SK-N-SH treated with all-trans-retinoic acid at 6 μM for 48 hours (cell line): ENCODE results near the gene MOCS3.

Source experiments
- ATAC-seq: fragments of 200-7000 bp; cut with Tn5 transposase; 3 replicates; pipeline ENCODE4 v1.9.1; 2020; ENCODE audit warnings: mild to moderate bottlenecking, moderate library complexity
- ARNTL ChIP-seq: fragments of 450-650 bp; formaldehyde crosslinking; IDR thresholded peaks from 2 replicates; pipeline ENCODE4 v1.5.0; 2020; ENCODE audit warnings: low read depth, mild to moderate bottlenecking, moderate library complexity, borderline replicate concordance
- BACH2 ChIP-seq: fragments of 250-450 bp; sonication (Bioruptor Pico); IDR thresholded peaks from 2 replicates; pipeline ENCODE4 v1.9.0; 2021; ENCODE audit warnings: mild to moderate bottlenecking, borderline replicate concordance
- CSRNP3 ChIP-seq: fragments of 250-450 bp; sonication (Bioruptor Pico); IDR thresholded peaks from 2 replicates; pipeline ENCODE4 v1.5.1; 2021; ENCODE audit warnings: mild to moderate bottlenecking, moderate library complexity
- ESRRG ChIP-seq: fragments of 250-450 bp; sonication (Bioruptor Pico); IDR thresholded peaks from 2 replicates; pipeline ENCODE4 v1.6.1; 2021; ENCODE audit warnings: mild to moderate bottlenecking
- GLIS3 ChIP-seq: fragments of 250-450 bp; sonication (Bioruptor Pico); IDR thresholded peaks from 2 replicates; pipeline ENCODE4 v1.5.0; 2020; ENCODE audit warnings: mild to moderate bottlenecking, moderate library complexity
- ISL1 ChIP-seq: fragments of 250-450 bp; sonication (Bioruptor Pico); IDR thresholded peaks from 2 replicates; pipeline ENCODE4 v2.1.2; 2022; ENCODE audit warnings: mild to moderate bottlenecking, moderate library complexity
- PPARA ChIP-seq: fragments of 250-450 bp; sonication (Bioruptor Pico); IDR thresholded peaks from 2 replicates; pipeline ENCODE4 v1.5.0; 2020; ENCODE audit warnings: mild to moderate bottlenecking, borderline replicate concordance
- SNAI2 ChIP-seq: fragments of 250-450 bp; sonication (Bioruptor Pico); IDR thresholded peaks from 2 replicates; pipeline ENCODE4 v1.5.0; 2020; ENCODE audit warnings: mild to moderate bottlenecking, moderate library complexity
- TOX ChIP-seq: fragments of 250-450 bp; sonication (Bioruptor Pico); IDR thresholded peaks from 2 replicates; pipeline ENCODE4 v1.8.0; 2021; ENCODE audit warnings: mild to moderate bottlenecking, moderate library complexity, borderline replicate concordance
- ZC3H10 ChIP-seq: fragments of 250-450 bp; sonication (Bioruptor Pico); IDR thresholded peaks from 2 replicates; pipeline ENCODE4 v1.5.1; 2021; ENCODE audit warnings: mild to moderate bottlenecking, moderate library complexity
- ZFP3 ChIP-seq: fragments of 250-450 bp; sonication (Bioruptor Pico); IDR thresholded peaks from 2 replicates; pipeline ENCODE4 v1.5.0; 2020; ENCODE audit warnings: mild to moderate bottlenecking, moderate library complexity
- ZFP30 ChIP-seq: fragments of 450-650 bp; formaldehyde crosslinking; IDR thresholded peaks from 2 replicates; pipeline ENCODE4 v1.5.0; 2022; ENCODE audit warnings: mild to moderate bottlenecking, moderate library complexity
- ZNF70 ChIP-seq: fragments of 450-650 bp; formaldehyde crosslinking; IDR thresholded peaks from 2 replicates; pipeline ENCODE4 v1.5.0; 2020; ENCODE audit warnings: mild to moderate bottlenecking, moderate library complexity
- ZNF8 ChIP-seq: fragments of 450-650 bp; formaldehyde crosslinking; IDR thresholded peaks from 2 replicates; pipeline ENCODE4 v1.5.0; 2020; ENCODE audit warnings: mild to moderate bottlenecking, moderate library complexity
- TF ChIP-seq, protein P1 (sequence below): fragments of 250-450 bp; sonication (Bioruptor Pico); IDR thresholded peaks from 2 replicates; pipeline ENCODE4 v1.8.0; 2021; ENCODE audit warnings: low read depth, mild to moderate bottlenecking, moderate library complexity, borderline replicate concordance
- TF ChIP-seq, protein P2 (sequence below): fragments of 250-450 bp; sonication (Bioruptor Pico); IDR thresholded peaks from 2 replicates; pipeline ENCODE4 v1.5.1; 2020; ENCODE audit warnings: low read depth, mild to moderate bottlenecking, moderate library complexity
- TF ChIP-seq, protein P3 (sequence below): fragments of 250-450 bp; sonication (Bioruptor Pico); IDR thresholded peaks from 2 replicates; pipeline ENCODE4 v1.5.0; 2020; ENCODE audit warnings: mild to moderate bottlenecking, moderate library complexity
- TF ChIP-seq, protein P4 (sequence below): fragments of 250-450 bp; sonication (Bioruptor Pico); IDR thresholded peaks from 2 replicates; pipeline ENCODE4 v1.8.0; 2020; ENCODE audit warnings: mild to moderate bottlenecking, moderate library complexity, borderline replicate concordance

MOCS3 gene

GRCh38 chr20:51010932-51011331 lies 52.3 kb downstream of the MOCS3 start:
- TF ChIP-seq BACH2 (no peak), ZNF70 (CRISPR knock-in tag) (no peak), ZFP30 (CRISPR knock-in tag) (no peak), ZNF8 (no peak), GLIS3 (CRISPR knock-in tag) (no peak), ESRRG (no peak), SNAI2 (CRISPR knock-in tag) (no peak), CSRNP3 (CRISPR knock-in tag) (no peak), ZC3H10 (CRISPR knock-in tag) (no peak), ZFP3 (CRISPR knock-in tag) (no peak), ISL1 (CRISPR knock-in tag) (no peak)
- no peak for ATAC-seq

DNA sequence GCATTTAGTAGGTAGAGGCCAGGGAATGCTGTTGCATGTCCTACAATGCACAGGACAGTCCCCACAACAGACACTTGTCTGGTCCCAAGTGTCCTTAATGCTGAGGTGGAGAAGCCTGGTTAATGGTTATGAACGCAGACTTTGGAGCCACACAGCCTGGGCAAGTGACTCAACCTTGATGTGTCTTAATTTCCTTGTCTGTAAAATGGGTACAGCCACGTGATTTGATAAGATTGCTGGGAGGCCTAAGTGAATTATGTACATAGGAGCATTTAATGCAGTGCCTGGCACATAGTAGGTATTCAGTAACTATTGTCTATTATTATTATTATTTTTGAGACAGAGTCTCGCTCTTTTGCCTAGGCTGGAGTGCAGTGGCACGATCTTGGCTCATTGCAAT lies 52.9 kb downstream of the MOCS3 start:
- no peak for ATAC-seq
- TF ChIP-seq PPARA (CRISPR knock-in tag) (no peak), GLIS3 (CRISPR knock-in tag) (no peak), ZC3H10 (CRISPR knock-in tag) (no peak), TOX (no peak), ZFP30 (CRISPR knock-in tag) (no peak), ARNTL (CRISPR knock-in tag) (no peak)
- TF ChIP-seq, protein P1, sequence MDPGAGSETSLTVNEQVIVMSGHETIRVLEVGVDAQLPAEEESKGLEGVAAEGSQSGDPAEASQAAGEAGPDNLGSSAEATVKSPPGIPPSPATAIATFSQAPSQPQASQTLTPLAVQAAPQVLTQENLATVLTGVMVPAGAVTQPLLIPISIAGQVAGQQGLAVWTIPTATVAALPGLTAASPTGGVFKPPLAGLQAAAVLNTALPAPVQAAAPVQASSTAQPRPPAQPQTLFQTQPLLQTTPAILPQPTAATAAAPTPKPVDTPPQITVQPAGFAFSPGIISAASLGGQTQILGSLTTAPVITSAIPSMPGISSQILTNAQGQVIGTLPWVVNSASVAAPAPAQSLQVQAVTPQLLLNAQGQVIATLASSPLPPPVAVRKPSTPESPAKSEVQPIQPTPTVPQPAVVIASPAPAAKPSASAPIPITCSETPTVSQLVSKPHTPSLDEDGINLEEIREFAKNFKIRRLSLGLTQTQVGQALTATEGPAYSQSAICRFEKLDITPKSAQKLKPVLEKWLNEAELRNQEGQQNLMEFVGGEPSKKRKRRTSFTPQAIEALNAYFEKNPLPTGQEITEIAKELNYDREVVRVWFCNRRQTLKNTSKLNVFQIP (CRISPR knock-in tag), result no peak
- TF ChIP-seq, protein P2, sequence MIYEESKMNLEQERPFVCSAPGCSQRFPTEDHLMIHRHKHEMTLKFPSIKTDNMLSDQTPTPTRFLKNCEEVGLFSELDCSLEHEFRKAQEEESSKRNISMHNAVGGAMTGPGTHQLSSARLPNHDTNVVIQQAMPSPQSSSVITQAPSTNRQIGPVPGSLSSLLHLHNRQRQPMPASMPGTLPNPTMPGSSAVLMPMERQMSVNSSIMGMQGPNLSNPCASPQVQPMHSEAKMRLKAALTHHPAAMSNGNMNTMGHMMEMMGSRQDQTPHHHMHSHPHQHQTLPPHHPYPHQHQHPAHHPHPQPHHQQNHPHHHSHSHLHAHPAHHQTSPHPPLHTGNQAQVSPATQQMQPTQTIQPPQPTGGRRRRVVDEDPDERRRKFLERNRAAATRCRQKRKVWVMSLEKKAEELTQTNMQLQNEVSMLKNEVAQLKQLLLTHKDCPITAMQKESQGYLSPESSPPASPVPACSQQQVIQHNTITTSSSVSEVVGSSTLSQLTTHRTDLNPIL, result no peak

GRCh38 chr20:51012357-51012756 lies 53.7 kb downstream of the MOCS3 start:
- no peak for ATAC-seq

More at GRCh38 chr20:51012357-51012756, 53.7 kb downstream of the MOCS3 start:
- TF ChIP-seq BACH2 (no peak), ZNF8 (no peak), TOX (no peak), ZC3H10 (CRISPR knock-in tag) (no peak), GLIS3 (CRISPR knock-in tag) (no peak)
- TF ChIP-seq, protein P1 (CRISPR knock-in tag), result no peak
- TF ChIP-seq, protein P2, result no peak
- TF ChIP-seq, protein P3, sequence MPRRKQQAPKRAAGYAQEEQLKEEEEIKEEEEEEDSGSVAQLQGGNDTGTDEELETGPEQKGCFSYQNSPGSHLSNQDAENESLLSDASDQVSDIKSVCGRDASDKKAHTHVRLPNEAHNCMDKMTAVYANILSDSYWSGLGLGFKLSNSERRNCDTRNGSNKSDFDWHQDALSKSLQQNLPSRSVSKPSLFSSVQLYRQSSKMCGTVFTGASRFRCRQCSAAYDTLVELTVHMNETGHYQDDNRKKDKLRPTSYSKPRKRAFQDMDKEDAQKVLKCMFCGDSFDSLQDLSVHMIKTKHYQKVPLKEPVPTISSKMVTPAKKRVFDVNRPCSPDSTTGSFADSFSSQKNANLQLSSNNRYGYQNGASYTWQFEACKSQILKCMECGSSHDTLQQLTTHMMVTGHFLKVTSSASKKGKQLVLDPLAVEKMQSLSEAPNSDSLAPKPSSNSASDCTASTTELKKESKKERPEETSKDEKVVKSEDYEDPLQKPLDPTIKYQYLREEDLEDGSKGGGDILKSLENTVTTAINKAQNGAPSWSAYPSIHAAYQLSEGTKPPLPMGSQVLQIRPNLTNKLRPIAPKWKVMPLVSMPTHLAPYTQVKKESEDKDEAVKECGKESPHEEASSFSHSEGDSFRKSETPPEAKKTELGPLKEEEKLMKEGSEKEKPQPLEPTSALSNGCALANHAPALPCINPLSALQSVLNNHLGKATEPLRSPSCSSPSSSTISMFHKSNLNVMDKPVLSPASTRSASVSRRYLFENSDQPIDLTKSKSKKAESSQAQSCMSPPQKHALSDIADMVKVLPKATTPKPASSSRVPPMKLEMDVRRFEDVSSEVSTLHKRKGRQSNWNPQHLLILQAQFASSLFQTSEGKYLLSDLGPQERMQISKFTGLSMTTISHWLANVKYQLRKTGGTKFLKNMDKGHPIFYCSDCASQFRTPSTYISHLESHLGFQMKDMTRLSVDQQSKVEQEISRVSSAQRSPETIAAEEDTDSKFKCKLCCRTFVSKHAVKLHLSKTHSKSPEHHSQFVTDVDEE, result no peak
- TF ChIP-seq, protein P4, sequence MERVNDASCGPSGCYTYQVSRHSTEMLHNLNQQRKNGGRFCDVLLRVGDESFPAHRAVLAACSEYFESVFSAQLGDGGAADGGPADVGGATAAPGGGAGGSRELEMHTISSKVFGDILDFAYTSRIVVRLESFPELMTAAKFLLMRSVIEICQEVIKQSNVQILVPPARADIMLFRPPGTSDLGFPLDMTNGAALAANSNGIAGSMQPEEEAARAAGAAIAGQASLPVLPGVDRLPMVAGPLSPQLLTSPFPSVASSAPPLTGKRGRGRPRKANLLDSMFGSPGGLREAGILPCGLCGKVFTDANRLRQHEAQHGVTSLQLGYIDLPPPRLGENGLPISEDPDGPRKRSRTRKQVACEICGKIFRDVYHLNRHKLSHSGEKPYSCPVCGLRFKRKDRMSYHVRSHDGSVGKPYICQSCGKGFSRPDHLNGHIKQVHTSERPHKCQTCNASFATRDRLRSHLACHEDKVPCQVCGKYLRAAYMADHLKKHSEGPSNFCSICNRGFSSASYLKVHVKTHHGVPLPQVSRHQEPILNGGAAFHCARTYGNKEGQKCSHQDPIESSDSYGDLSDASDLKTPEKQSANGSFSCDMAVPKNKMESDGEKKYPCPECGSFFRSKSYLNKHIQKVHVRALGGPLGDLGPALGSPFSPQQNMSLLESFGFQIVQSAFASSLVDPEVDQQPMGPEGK, result no peak
- TF ChIP-seq, all 23 proteins: peak for 0
